HepG2 (cell line): ENCODE data around the gene NOA1. TPM values are rescaled to one million over a fixed set of nuclear protein-coding genes. Genes with fewer than 3 reads are reported as not detected.

ENCODE experiments used
- AGO2 ChIP-seq: fragments of 200-400 bp; formaldehyde crosslinking; optimal IDR thresholded peaks from 2 replicates; pipeline ENCODE3; 2017; ENCODE audit warnings: mild to moderate bottlenecking, low read depth, low read length, moderate library complexity
- AHR ChIP-seq: IDR thresholded peaks from 2 replicates; pipeline ENCODE4 v1.6.1; 2018; ENCODE audit warnings: missing genetic modification reagents, missing compliant biosample characterization
- ARID4A ChIP-seq: sonication (generic); formaldehyde crosslinking; IDR thresholded peaks from 2 replicates; pipeline ENCODE4 v1.5.0; 2020; ENCODE audit warnings: mild to moderate bottlenecking, missing genetic modification reagents, borderline replicate concordance
- BRD4 ChIP-seq: sonication (generic); formaldehyde crosslinking; IDR thresholded peaks from 2 replicates; pipeline ENCODE4 v1.4.0; 2020; ENCODE audit warnings: missing genetic modification reagents
- HOXA5 ChIP-seq: sonication (generic); formaldehyde crosslinking; IDR thresholded peaks from 2 replicates; pipeline ENCODE4 v1.4.0; 2020; ENCODE audit warnings: missing genetic modification reagents
- IRF9 ChIP-seq: sonication (generic); formaldehyde crosslinking; IDR thresholded peaks from 2 replicates; pipeline ENCODE4 v1.8.0; 2022; ENCODE audit warnings: missing genetic modification reagents, mild to moderate bottlenecking, borderline replicate concordance
- MIER3 ChIP-seq: IDR thresholded peaks from 2 replicates; pipeline ENCODE4 v1.6.1; 2016; ENCODE audit warnings: missing compliant biosample characterization, borderline replicate concordance
- PBX3 ChIP-seq: sonication (generic); formaldehyde crosslinking; IDR thresholded peaks from 2 replicates; pipeline ENCODE4 v1.8.1; 2023; ENCODE audit warnings: missing genetic modification reagents, inconsistent platforms, borderline replicate concordance
- PHF8 ChIP-seq: sonication (generic); formaldehyde crosslinking; IDR thresholded peaks from 2 replicates; pipeline ENCODE4 v1.5.0; 2020; ENCODE audit warnings: missing genetic modification reagents
- PPARG ChIP-seq: conservative IDR thresholded peaks from 2 replicates; pipeline ENCODE4 v1.6.1; 2016; ENCODE audit warnings: missing biosample characterization, missing genetic modification reagents
- RAD21 ChIP-seq: fragments of 450-650 bp; formaldehyde crosslinking; IDR thresholded peaks from 2 replicates; pipeline ENCODE4 v1.5.0; 2020; ENCODE audit warnings: mild to moderate bottlenecking
- RFX3 ChIP-seq: IDR thresholded peaks from 2 replicates; pipeline ENCODE4 v1.6.1; 2016; ENCODE audit warnings: missing biosample characterization, missing genetic modification reagents
- STAG1 ChIP-seq: sonication (generic); formaldehyde crosslinking; IDR thresholded peaks from 2 replicates; pipeline ENCODE4 v1.4.0; 2020; ENCODE audit warnings: missing genetic modification reagents
- STAT5B ChIP-seq: sonication (generic); formaldehyde crosslinking; IDR thresholded peaks from 2 replicates; pipeline ENCODE4 v1.4.0; 2020; ENCODE audit warnings: missing genetic modification reagents
- ZBTB7A ChIP-seq: sonication (generic); formaldehyde crosslinking; IDR thresholded peaks from 2 replicates; pipeline ENCODE4 v1.8.0; 2022; ENCODE audit warnings: mild to moderate bottlenecking, missing genetic modification reagents
- ZMYM3 ChIP-seq: sonication (generic); formaldehyde crosslinking; IDR thresholded peaks from 2 replicates; pipeline ENCODE4 v1.5.1; 2020; ENCODE audit warnings: mild to moderate bottlenecking, missing genetic modification reagents
- ZNF335 ChIP-seq: sonication (generic); formaldehyde crosslinking; IDR thresholded peaks from 2 replicates; pipeline ENCODE4 v1.4.0; 2020; ENCODE audit warnings: missing genetic modification reagents
- ZNF549 ChIP-seq: sonication (generic); formaldehyde crosslinking; IDR thresholded peaks from 2 replicates; pipeline ENCODE4 v1.5.0; 2020; ENCODE audit warnings: missing genetic modification reagents
- ZNF557 ChIP-seq: sonication (generic); formaldehyde crosslinking; IDR thresholded peaks from 2 replicates; pipeline ENCODE4 v1.4.0; 2020; ENCODE audit warnings: missing genetic modification reagents
- ZNF577 ChIP-seq: sonication (generic); formaldehyde crosslinking; IDR thresholded peaks from 2 replicates; pipeline ENCODE4 v1.4.0; 2020; ENCODE audit warnings: mild to moderate bottlenecking, low read depth, missing genetic modification reagents, borderline replicate concordance
- ZNF800 ChIP-seq: sonication (generic); formaldehyde crosslinking; IDR thresholded peaks from 2 replicates; pipeline ENCODE4 v1.4.0; 2020; ENCODE audit warnings: missing genetic modification reagents
- ZNF879 ChIP-seq: sonication (generic); formaldehyde crosslinking; IDR thresholded peaks from 2 replicates; pipeline ENCODE4 v1.8.1; 2023; ENCODE audit warnings: missing genetic modification reagents
- polyA plus RNA-seq, 8 experiments: library from polyadenylated mRNA; depleted of rRNA in 3 of 8; stranded (reverse) in 7 of 8; unstranded in 1 of 8; fragments of >200 nt; fragmentation: Illumina TruSeq in 4 of 8; extraction: Trizol in 4 of 8; gene quantifications; 2 replicates each; pipeline versions ENCODE4 v1.2.1 to v1.2.3, GENCODE V29; 2011 to 2016; ENCODE audit warnings: low read depth in 4 of 8, missing spikeins in 1 of 8, mixed read lengths in 1 of 8; ENCODE audit not compliant: insufficient read depth in 1 of 8
- total RNA-seq, 5 experiments: library from RNA; depleted of rRNA; stranded (reverse); fragments of >200 nt; fragmentation: Illumina TruSeq; extraction: Trizol; gene quantifications; 2 replicates each; pipeline ENCODE4 v1.2.3, GENCODE V29; 2016; ENCODE audit warnings: low read depth in 1 of 5

The NOA1 gene
- total and polyA plus RNA-seq, 2 of the 13 experiments (the other 11 are each of a cell fraction or from before 2014, with no cell fraction given): 17.3 to 19.0 TPM

- TF ChIP-seq ARID4A (CRISPR knock-in tag) (peak; percentile 86), AHR (CRISPR knock-in tag) (no peak; the same call in 1 of the 2 replicates), PHF8 (CRISPR knock-in tag) (peak; percentile 86), ZNF879 (CRISPR knock-in tag) (no peak), ZNF335 (CRISPR knock-in tag) (no peak), AGO2 (peak; percentile 4), ZMYM3 (CRISPR knock-in tag) (peak; percentile 78), PBX3 (CRISPR knock-in tag) (no peak), HOXA5 (CRISPR knock-in tag) (no peak), IRF9 (CRISPR knock-in tag) (no peak), STAT5B (no peak), ZNF577 (CRISPR knock-in tag) (no peak), STAG1 (CRISPR knock-in tag) (no peak), ZNF557 (0 out of 2 replicates have a peak, but pooled peaks have one; percentile 25), PPARG (no peak), RFX3 (CRISPR knock-in tag) (no peak), ZBTB7A (no peak), BRD4 (CRISPR knock-in tag) (no peak), RAD21 (CRISPR knock-in tag) (no peak), MIER3 (CRISPR knock-in tag) (0 out of 2 replicates have a peak, but pooled peaks have one; percentile 41), ZNF549 (no peak), ZNF800 (CRISPR knock-in tag) (no peak)
Observed at GRCh38 chr4:56977321-56978012, at the start of gene NOA1 (continued).
